H1 (cell line): Measurements from ENCODE around the gene GPC6. TPM values are rescaled to one million over a fixed set of nuclear protein-coding genes. Genes with fewer than 3 reads are reported as not detected.

Experiments used
- CHD7 ChIP-seq: fragments of 300-600 bp; sonication (generic); IDR thresholded peaks from 2 replicates; pipeline ENCODE4 v1.7.1; 2012; ENCODE audit warnings: low read length, moderate library complexity, mild to moderate bottlenecking, inconsistent platforms; ENCODE audit not compliant: insufficient replicate concordance
- EP300 ChIP-seq, 2 experiments: IDR thresholded peaks; 1 replicate in 1 of 2; 2 replicates in 1 of 2; pipeline ENCODE4 v1.6.1; 2011 to 2012; ENCODE audit warnings: low read depth in 2 of 2, low read length in 2 of 2, mild to moderate bottlenecking in 2 of 2, borderline replicate concordance in 1 of 2, inconsistent platforms in 1 of 2, moderate library complexity in 1 of 2
- JUN ChIP-seq: IDR thresholded peaks from 2 replicates; pipeline ENCODE4 v1.6.1; 2011; ENCODE audit warnings: low read depth, mild to moderate bottlenecking, improper control_type of control experiment, low read length
- SP2 ChIP-seq: IDR thresholded peaks from 2 replicates; pipeline ENCODE4 v1.6.1; 2012; ENCODE audit warnings: mild to moderate bottlenecking, low read length, inconsistent platforms
- SRF ChIP-seq: IDR thresholded peaks from 2 replicates; pipeline ENCODE4 v1.6.1; 2011; ENCODE audit warnings: mild to moderate bottlenecking, low read depth, low read length, moderate library complexity
- SUZ12 ChIP-seq: fragments of 200-600 bp; sonication (generic); IDR thresholded peaks from 2 replicates; pipeline ENCODE4 v1.6.1; 2012; ENCODE audit warnings: mild to moderate bottlenecking, inconsistent platforms, low read length, moderate library complexity, mixed read lengths
- polyA plus RNA-seq, 7 experiments: library from polyadenylated mRNA; depleted of rRNA in 3 of 7; stranded (reverse) in 5 of 7; unstranded in 2 of 7; fragments of >200 nt in 5 of 7; fragments of 200-250 nt in 2 of 7; gene quantifications; 1 replicate in 5 of 7; 2 replicates in 1 of 7; 4 replicates in 1 of 7; pipeline versions ENCODE4 v1.2.1 to v1.2.3, GENCODE V29; 2011 to 2013; ENCODE audit warnings: missing spikeins in 2 of 7, mixed read lengths in 2 of 7
- total RNA-seq: library from RNA; stranded (reverse); fragmentation: NEBNext Ultra II Directional; extraction: Animal tissue kit (Norgen Biotek cat#: 25700); gene quantifications from 2 replicates; pipeline ENCODE4 v1.2.1, GENCODE V29; 2021

GPC6 gene
- total and polyA plus RNA-seq, 2 of the 8 experiments (the other 6 are each of a cell fraction or from before 2014, with no cell fraction given) = 5.4 to 12.0 TPM

- TF ChIP-seq CHD7 (no peak), EP300 (IDR thresholded peaks at IDR 0.05; ENCODE audit: borderline replicate concordance in 1 of 2, low read depth in 2 of 2, low read length in 2 of 2) (no peak), JUN (no peak), SP2 (no peak), SRF (no peak), SUZ12 (no peak)
These were observed 1155.9 kb downstream of the GPC6 start (continued) for GRCh38 chr13:94382517-94382916.
